GM12878 (cell line): ENCODE data around the gene REST.

Experiments
- CTCF ChIP-seq, 3 experiments: IDR thresholded peaks in 2 of 3; conservative IDR thresholded peaks in 1 of 3; 2 replicates each; pipeline ENCODE4 v1.5.1; 2011; ENCODE audit warnings: low read depth in 3 of 3, low read length in 3 of 3, mild to moderate bottlenecking in 3 of 3, control low read depth in 2 of 3, moderate library complexity in 2 of 3, inconsistent platforms in 1 of 3, mixed read lengths in 1 of 3; ENCODE audit not compliant: control insufficient read depth in 2 of 3, insufficient read depth in 1 of 3; ENCODE audit errors: extremely low read depth in 1 of 3
- MTA2 ChIP-seq: fragments of 450-650 bp; IDR thresholded peaks from 2 replicates; pipeline ENCODE4 v1.6.1; 2016; ENCODE audit warnings: low read depth, mild to moderate bottlenecking, moderate library complexity
- POLR2AphosphoS5 ChIP-seq: IDR thresholded peaks from 2 replicates; pipeline ENCODE4 v1.6.1; 2011; ENCODE audit warnings: mild to moderate bottlenecking, low read length, inconsistent platforms
- TF ChIP-seq, protein P1 (sequence below): IDR thresholded peaks from 2 replicates; pipeline ENCODE4 v1.6.1; 2012; ENCODE audit warnings: mild to moderate bottlenecking, low read depth, low read length

GRCh38 chr4:56905796-56906195 is 1.9 kb upstream of the REST start:
- TF ChIP-seq CTCF (IDR thresholded peaks at IDR 0.05 in 2 of 3, conservative IDR thresholded peaks at IDR 0.05 in 1 of 3; ENCODE audit: control insufficient read depth in 2 of 3, extremely low read depth in 1 of 3, insufficient read depth in 1 of 3, low read depth in 3 of 3, low read length in 3 of 3) (no peak), POLR2AphosphoS5 (no peak), MTA2 (no peak)
- TF ChIP-seq, protein P1, sequence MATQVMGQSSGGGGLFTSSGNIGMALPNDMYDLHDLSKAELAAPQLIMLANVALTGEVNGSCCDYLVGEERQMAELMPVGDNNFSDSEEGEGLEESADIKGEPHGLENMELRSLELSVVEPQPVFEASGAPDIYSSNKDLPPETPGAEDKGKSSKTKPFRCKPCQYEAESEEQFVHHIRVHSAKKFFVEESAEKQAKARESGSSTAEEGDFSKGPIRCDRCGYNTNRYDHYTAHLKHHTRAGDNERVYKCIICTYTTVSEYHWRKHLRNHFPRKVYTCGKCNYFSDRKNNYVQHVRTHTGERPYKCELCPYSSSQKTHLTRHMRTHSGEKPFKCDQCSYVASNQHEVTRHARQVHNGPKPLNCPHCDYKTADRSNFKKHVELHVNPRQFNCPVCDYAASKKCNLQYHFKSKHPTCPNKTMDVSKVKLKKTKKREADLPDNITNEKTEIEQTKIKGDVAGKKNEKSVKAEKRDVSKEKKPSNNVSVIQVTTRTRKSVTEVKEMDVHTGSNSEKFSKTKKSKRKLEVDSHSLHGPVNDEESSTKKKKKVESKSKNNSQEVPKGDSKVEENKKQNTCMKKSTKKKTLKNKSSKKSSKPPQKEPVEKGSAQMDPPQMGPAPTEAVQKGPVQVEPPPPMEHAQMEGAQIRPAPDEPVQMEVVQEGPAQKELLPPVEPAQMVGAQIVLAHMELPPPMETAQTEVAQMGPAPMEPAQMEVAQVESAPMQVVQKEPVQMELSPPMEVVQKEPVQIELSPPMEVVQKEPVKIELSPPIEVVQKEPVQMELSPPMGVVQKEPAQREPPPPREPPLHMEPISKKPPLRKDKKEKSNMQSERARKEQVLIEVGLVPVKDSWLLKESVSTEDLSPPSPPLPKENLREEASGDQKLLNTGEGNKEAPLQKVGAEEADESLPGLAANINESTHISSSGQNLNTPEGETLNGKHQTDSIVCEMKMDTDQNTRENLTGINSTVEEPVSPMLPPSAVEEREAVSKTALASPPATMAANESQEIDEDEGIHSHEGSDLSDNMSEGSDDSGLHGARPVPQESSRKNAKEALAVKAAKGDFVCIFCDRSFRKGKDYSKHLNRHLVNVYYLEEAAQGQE, result no peak
